NCI-H774 (cell line): ENCODE results near the gene PDGFRA.
A peak's percentile ranks its signal among the peaks of the same experiment; 100 is the strongest.
"Not testable (repeated sequence)": the region's sequence is repeated elsewhere in the genome, so short reads cannot be mapped to it uniquely, and the experiment has no call there.

Experiments used
- DNase-seq: peaks from one replicate; lab custom pipeline; 2025; lab: John Stamatoyannopoulos, UW

PDGFRA gene

DNA sequence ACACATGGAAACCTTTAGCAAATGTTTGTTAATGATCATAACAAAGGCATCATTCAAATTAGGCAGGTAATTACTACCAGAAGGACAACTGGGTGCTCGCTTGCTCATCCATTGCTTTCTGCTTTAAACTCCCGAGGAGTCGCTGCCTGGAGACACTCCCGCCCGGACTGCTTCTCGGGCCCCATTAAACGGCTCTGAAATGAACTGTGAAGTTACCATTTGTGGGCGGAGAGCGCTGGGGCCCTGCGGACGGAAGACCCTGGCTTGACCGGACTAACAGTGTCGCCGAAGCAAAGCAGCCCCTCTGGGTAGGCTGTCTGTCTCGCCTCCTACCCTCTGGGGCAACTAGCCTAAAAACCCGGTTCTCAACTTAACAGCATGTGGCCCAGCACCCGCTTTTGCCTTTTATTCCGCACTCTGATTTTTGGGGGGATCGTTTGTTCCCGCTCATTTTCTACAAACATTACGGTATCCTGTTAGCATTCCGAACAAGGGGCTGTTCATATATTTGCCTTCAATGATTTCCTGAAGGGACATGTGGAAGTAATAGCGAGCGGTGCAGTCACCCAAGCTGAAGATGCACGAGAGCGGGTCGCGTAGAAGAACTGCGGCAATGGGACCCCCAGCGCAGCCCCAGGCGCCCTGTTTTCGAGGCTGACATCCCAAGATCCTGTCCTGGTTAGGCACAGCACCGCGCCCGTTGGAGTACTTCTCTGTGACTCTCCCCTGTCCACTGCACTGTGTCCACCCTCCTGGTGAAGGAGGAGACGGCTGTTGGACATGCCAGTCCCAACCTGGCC is 1.6 kb upstream of the PDGFRA start:
- no peak for DNase-seq

DNA sequence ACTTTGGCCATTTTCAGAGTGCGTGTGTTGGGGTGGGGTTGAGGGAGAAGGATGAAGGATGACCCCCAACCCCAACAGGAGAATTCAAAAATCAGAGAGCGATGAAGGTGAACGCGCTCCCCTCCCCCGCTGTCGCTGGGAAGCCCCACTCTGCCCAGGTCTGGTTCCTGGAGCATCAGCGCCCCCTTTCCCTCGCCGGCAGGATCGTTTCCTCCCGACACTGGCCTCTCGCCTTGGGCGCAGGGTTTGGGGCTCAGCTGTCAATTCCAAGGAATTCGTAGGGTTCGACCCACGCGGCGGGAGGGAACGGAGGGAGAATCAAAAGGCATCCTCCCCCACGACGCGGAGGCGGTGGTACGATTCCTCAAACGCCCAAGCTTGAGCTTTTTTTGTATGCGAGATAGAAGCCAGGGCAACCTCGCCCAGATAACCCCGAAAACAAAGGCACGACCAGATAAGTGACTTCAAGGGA is 1.0 kb upstream of the PDGFRA start:
- DNase-seq: peak; percentile 70

DNA sequence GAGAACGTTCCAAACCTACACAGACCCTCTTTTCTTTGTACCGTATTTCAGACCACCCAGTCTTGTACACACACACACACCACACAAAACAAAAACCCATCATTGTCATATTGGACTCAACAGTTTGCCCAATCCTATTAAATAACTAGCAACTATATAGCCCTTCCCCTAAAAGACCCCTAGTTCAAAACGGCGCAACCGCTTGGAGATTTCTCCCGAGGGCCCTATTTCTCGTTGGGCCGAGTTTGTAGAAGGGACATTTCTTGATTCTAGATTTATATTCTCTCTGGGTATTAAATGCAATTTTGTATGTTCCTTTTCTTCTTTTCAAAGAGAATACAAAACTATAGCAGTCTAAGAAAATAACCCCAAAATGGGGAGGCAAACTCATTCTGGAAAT is 547 bp upstream of the PDGFRA start:
- no peak for DNase-seq

DNA sequence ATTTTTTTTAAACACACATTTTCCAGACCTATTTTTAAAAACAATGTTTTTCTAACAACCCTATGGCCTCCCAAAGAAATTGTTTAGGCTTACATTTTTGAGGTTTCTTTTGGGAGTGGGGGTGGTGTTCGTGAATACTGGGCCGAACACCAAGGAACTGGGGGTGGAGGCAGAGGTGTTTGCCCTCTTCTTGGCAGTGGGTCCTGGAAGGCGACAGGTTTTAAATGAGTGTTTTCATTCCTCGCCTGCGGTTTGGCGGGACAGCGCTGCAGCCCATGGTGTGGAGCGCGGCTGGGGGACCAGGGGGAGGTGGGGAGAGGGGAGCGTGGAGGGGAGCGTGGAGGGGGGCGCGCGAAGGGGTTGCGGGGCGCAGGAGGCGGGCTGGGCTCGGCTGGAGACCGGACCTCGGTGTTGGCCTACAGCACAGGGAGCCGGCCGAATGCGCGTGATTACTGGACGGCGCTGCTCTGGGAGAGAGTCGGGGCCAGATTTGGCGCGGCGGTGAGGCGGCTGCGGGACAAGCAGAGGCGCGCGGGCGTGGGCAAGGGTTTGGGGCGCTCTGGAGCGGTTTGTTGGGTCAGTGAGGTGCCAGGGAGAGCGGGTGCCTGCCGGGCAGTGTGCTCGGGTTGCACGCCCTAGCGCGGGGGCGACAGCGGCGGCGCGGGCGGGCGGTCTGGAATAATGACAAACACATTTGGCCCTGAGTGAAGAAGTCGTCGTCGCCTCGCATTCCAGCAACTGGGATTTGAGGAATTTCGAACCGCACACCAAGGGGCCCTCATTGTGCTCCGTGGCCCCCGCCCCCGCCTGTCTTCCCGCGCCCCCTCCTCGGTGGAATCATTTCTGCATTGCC is 764 bp downstream of the PDGFRA start:
- DNase-seq: no peak

DNA sequence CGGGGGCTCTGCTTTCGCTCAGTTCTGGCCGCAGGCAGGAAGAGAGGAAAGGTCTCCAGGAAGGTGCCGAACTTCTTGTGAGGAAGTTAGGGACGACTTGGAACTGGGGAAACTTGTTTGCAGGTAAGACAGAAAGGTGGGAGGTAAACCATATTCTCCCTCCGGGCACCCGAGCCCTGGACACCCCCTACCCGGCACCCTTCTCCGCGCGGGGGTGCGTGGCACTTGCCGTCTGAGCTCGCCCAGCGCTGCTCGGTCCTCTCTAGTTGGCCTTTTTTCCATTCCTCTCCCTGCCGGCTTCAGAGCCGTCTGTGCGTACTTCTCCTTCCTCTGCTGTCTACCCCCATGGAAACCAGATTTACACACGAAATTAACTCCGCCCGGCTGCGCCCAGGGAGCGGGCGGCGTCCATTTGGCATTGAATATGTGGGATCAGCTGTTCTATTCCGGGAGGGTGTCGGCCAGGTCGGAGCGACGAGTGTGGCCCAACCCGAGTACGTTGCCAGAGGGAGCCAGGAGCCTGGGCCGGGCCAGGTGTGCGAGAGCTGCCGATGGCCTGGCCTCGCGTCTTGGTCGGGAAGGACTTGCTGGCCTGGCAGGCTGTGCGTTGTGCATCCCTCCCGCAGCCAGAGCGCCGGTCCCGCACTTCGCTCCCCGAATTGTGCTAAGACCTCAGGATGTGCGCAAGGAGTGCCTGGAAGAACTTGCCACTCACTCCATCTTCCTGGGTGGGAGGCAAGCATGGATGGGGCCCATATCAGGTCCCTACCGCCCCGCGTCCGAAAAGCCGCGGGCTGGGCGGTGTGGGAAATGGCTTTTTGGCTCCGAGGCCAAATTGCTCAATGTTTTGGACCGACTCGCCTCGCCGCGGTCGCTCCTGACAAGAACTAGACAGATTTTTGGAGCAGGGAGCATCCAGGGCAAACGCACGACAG is 1.7 kb downstream of the PDGFRA start:
- no peak for DNase-seq

DNA sequence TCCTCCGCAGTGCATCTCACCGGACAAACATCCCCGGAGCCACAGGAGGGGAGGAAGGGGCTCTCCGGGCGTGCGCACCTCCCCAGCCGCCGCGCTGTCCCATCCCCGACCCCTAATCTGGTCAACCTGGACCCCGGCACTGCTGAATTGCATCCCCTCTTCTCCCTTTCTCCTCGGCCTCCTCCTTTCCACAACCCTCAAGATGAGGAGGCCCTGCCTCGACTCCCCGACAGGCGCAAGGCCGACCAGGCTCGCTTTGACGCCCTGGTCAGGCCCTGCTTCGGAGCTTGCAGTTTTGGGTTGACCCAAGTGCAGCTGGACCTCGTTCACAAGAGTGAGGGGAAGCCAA is 2.3 kb downstream of the PDGFRA start:
- no peak for DNase-seq

DNA sequence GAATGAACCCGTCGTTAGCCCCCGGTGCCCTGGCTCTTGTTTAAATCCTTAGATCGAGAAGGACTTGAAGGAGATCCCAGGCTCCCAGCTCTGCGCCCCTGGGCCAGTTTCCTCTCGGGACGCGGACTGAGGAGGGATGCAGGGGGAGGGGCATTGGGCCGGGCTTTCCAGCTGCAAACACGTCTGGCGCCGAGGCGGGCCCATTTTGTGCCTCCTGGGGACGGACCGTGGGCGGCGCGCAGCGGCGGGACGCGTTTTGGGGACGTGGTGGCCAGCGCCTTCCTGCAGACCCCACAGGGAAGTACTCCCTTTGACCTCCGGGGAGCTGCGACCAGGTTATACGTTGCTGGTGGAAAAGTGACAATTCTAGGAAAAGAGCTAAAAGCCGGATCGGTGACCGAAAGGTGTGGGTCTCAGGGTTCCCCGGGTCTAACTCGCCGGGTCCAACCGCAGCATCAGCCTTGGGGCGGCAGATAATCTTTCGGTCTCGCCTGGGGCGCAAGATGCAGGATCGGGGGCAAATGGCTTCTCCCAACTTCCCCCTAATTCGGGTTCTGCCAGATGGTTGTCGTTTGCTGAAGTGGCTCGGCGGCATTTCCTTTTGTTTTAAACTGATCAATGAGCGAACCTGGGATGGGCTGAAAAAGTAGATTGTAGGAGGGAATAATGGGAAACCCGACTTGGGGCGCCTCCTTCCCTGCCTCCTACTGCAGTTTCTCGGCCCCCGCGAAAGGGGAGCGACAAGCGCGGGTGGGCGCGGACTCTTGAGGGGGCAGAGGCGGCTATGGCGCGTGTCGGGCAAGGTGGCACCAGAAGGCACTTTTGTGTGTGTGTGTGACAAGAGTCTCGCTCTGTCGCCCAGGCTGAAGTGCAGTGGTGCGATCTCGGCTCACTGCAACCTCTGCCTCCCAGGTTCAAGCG is 2.9 kb downstream of the PDGFRA start:
- no peak for DNase-seq

DNA sequence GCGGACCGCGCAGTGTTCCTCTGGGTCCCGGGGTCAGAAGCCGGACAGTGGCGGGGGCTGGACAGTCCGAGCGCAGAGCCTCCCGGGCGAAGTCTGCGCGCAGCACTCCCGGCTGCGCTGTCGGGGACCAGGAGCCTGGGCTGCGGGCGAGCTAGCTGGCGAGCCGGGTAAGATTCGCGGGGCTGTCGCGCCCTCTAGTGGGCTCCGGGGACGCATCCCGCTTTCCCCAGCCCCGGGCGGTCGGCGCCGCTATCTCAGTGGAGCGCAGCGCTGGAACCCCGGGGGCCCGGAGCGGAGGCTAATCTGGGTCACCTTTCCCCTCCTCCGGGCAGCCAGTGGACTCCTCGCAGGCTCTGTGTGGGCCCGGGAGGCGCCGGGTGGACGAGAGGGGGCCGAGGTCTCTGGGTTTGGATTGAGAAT is 4.2 kb downstream of the PDGFRA start:
- DNase-seq: peak; percentile 86

DNA sequence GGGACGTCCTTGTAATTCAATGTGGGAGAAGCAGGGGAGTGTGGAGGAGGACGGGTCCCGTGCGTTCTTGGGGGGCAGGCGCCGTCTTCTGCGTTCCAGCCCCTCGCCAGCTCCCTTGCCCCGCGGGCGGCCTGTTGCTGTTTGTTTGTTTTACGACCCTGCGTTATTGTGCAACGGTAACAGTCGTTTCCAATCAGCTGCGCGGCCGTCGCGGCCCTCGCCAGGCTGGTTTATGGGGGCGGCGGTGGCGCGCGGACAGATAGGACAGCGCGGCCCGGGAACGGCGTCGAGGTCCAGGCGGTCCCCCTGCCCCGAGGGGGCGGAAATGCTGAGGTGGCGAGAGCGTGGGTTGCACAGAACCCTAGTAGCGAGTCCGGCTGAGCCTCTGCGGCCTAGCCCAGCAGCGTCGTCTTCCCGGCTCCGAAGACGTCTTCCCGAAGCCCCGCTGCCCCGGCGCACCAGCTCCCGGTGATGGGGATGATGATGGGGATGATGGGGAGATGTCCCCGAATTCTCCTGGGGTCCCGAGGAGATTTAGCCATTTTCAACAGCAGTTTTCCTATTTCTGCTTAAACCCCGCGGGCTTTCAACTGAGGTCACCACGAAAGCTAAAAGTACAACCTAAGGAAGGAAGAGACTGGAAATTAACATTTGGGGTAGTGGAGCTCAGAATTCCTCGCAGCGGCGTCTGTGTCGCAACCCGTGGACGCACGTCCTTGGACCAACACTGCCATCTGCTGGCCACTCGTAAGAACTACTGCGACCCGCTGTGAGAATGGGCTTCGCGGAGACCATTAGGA is 4.8 kb downstream of the PDGFRA start:
- peak; percentile 75 for DNase-seq

DNA sequence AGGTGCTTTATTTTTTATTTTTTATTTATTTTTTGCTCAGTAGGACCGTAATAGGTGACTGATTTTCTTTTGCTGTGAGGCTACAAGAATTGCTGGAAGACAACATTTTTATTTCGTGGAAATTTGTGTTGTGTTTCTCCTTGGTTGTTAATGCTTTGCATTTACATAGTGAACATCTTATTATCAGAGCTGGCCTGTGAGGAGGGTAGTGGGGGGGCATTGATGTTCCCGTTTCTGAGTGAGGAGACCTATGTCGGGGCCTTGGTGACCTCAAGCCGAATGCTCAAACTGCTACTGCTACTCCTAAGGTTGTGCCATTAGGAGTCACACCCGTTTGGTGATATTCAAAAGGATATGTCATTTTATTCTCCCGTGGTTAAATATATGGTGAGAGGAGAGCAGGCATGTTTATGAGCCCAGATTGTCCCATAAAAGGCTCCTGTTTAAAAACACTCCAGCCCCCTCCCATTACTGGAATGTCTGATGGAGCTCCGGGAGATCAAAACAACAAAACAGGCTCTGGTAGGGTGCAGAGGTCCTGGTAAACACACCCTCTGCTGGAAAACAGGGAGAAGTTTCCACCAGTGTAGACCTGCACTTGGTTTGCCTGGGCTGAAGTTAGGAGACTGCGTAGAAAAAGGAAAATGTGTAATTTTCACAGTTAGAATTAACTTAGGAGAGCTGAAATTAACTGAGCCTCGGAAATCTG is 5.6 kb downstream of the PDGFRA start:
- DNase-seq: no peak

DNA sequence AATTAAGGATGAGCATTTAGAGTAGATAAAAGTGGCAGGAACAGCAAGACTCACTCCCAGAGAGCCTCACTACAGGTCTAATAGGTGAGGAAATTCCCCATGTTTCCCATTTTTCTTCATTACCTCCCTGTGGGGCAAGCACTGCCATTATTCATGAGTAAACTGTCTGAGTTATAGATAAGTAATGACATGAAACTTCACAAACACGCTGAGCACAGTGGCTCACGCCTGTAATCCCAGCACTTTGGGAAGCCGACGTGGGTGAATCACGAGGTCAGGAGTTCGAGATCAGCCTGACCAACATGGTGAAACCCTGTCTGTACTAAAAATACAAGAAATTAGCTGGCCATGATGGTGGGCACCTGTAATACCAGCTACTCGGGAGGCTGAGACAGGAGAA is 7.2 kb downstream of the PDGFRA start:
- not testable (repeated sequence) for DNase-seq

DNA sequence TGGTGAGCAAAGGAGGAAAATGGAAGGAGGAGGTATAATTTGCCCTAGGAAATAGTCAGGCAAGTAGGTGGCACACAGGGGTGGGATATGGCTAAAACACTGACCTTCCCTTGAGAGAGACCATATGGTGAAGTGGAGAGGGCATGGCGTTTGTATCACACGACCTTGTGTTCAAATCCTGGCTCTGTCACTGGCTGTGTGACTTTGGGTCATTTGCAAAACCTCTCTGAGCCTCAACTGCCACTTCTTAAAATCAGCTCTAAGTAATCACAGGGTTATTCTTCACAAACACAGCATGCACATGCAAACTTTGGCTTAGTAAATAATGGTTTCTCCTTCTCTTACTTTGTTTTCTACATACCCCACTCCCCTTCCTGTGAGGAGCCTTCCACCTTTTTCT is 8.7 kb downstream of the PDGFRA start:
- no peak for DNase-seq

DNA sequence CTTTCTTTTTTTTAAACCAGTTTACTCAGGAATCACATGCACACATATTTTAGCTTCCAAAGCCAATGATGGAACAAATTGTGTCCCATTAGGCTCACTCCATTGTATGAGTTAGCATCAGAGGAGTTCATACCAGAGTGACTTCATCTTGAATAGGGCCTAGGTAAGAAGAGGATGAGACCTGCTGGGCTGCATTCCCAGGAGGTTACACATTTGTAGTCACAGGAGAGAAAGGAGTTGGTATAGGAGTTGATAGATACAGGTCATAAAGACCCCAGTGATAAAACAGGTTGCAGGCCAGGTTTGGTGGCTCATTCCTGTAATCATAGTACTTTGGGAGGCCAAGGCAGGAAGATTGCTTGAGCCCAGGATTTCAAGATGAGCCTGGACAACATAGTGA is 9.3 kb downstream of the PDGFRA start:
- DNase-seq: no peak

DNA sequence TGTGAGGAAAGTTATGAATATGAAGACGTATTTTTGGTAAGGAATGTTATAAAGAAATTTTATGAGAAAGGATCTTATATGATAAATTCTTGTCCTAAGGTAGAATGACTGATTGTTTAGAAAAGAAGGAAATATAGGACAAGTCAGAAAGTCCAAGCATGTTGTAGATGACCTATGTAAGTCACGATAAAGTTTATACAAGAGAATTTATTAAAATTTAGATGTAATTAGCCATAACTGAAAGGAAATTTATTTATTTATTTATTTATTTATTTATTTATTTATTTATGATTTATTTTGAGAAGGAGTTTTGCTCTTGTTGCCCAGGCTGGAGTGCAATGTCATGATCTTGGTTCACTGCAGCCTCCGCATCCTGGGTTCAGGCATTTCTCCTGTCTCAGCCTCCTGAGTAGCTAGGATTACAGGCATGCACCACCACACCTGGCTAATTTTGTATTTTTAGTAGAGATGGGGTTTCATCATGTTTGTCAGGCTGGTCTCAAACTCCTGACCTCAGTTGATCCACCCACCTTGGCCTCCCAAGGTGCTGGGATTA is 12.3 kb downstream of the PDGFRA start:
- not testable (repeated sequence) for DNase-seq

DNA sequence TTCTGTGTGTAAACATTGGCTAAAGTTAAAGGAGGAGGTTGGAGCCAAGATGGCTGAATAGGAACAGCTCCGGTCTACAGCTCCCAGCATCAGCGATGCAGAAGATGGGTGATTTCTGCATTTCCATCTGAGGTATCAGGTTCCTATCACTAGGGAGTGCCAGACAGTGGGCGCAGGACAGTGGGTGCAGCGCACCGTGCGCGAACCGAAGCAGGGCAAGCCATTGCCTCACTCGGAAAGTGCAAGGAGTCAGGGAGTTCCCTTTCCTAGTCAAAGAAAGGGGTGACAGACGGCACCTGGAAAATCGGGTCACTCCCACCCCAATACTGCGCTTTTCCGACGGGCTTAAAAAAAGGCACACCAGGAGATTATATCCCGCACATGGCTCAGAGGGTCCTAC is 14.4 kb downstream of the PDGFRA start:
- not testable (repeated sequence) for DNase-seq

DNA sequence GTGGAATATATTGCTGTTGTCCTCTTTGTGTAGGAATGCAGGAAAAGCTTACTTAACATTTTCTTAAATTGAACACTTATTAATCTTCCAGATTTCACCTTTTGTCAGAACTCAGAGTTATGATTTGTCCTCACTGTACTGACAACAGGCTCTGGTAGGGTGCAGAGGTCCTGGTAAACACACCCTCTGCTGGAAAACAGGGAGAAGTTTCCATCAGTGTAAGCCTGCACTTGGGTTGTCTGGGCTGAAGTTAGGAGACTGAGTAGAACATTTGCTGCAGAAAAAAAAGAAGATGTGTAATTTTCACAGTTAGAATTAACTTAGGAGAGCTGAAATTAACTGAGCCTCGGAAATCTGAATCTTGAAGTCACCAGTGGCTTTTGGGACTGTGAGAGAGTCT is 23.2 kb downstream of the PDGFRA start:
- DNase-seq: not testable (repeated sequence)

DNA sequence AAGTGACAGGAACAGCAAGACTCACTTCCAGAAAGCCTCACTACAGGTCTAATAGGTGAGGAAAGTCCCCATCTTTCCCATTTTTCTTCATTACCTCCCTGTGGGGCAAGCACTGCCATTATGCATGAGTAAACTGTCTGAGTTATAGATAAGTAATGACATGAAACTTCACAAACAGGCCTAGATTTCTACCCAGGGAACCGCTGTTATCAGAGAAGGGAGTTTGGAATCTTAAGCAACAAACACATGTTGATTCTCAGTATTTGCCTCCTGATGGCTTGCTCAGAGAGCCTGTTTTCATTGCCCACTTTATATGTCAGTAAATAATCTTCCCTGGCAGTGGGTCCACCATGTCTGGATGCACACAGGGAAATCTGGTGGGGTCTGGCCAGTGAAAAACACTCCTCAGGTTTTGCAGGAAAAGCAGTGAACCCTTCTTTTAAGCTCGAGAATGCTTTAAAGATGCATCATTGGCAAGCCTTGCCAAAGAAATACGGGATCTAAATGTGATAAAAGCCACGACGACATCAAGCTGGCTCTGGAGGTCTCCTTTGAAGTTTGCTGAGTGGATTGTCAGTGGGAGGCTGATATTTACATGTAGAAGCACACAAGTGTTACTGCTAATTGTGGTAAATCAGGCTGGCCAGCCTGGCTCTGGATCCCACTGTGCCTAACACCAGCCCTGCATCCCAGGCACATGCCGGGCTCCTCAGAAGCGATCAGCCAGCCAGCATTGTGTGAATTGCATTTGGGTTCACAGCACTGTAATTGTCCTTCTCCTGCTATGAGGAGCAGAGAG is 25.2 kb downstream of the PDGFRA start:
- no peak for DNase-seq

DNA sequence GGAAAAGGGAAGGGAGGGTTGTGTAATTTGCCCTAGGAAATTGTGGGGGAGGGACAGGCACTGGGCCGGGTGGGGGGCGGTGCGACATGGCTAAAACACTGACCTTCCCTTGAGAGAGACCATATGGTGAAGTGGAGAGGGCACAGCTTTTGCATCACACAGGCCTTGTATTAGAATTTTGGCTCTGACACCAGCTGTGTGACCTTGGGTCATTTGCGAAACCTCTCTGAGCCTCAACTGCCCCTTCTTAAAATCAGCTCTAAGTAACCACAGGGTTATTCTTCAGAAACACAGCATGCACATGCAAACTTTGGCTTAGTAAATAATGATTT is 25.8 kb downstream of the PDGFRA start:
- no peak for DNase-seq

DNA sequence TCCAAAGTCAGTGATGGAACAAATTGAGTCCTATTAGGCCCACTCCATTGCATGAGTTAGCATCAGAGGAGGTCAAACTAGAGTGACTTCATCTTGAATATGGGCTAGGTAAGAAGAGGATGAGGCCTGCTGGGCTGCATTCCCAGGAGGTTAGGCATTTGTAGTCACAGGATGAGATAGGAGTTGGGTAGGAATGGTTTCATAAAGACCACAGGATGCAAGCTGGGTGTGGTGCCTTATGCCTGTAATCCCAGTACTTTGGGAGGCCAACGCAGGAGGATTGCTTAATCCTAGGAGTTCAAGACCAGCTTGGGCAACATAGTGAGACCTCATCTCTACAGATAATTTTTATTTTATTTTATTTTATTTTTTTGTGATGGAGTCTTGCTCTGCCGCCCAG is 26.8 kb downstream of the PDGFRA start:
- DNase-seq: no peak
